HG02610 (cell line): ENCODE results near the gene GTF2H2.
"Not testable (repeated sequence)": the region's sequence is repeated elsewhere in the genome, so short reads cannot be mapped to it uniquely, and the experiment has no call there.

Experiments used
- ATAC-seq: cut with Tn5 transposase; IDR thresholded peaks from one replicate; pipeline ENCODE4 v1.9.1; 2021; ENCODE audit warnings: mild to moderate bottlenecking, moderate library complexity; ENCODE audit not compliant: unreplicated experiment

GTF2H2 gene

DNA sequence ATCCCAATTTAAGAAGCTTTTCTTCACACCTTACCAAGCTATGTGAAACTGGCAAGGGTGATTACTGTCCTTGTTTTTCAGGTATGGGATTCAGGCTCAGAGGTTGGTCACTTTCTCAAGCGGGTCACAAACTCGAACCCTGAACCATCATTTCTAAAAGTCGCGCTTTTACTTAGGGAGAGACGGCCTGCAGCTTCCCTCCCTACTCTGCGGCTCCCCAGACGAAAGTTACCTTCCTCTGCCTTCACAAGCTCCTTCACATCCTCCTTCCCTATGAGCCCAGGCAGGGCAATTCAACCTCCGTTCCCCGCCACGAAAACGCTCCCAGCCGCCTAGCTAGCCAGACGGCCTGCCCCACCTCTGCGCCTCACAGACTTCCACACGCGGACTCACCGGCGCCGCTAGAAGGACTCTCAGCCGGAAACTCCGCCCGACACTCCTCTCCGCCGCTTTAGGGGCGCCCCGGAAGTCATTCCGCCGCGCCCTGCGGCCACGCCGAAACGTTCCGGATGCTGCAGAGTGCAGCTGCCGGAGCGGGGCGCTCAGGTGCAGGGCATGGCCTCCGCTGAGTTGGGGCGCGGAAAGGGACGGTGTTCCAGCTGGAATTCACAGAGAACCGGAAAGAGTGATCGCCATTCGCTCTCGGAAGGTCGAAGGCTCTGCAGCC lies at the start of gene GTF2H2:
GTF2H2 (minus strand) TSS at position 415 of the 667 bp plus-strand sequence. CDS start 4,913 bp downstream, outside the sequence.
- peak; percentile 98 for ATAC-seq

GRCh38 chr5:71109730-71110275 lies 42.3 kb upstream of the GTF2H2 start:
- ATAC-seq = not testable (repeated sequence)

DNA sequence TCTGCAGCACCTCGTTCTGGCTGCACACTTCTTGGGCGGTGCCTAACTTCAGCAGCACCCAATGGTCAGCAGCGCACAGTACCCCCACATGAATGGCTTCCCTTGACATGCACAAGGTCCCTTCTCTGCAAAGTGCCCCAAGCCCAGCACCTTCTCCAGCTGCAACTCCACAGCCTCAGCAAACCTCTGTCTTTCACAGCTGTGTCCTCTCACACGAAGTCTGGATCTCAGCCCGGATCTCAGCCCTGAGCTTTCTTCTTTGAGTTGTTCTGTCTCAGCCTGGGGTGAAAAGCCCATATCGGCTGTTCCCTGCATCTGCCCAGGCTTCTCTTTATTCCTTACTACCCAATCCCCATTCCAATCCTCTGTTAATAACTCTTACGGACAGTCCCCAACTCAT lies 32.5 kb upstream of the GTF2H2 start:
- not testable (repeated sequence) for ATAC-seq

DNA sequence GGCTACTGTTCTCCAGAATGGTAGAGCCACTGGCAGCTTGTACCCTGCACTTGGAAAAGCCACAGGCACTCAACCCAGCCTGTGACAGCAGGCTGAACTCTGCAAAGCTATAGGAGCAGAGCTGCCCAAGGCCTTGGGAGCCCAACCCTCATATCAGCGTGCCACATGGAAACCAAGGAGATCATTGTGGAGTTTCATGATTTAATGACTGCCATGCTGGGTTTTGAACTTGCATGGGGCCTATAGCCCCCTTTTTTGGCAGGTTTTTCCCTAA lies 30.4 kb upstream of the GTF2H2 start:
- ATAC-seq = not testable (repeated sequence)

DNA sequence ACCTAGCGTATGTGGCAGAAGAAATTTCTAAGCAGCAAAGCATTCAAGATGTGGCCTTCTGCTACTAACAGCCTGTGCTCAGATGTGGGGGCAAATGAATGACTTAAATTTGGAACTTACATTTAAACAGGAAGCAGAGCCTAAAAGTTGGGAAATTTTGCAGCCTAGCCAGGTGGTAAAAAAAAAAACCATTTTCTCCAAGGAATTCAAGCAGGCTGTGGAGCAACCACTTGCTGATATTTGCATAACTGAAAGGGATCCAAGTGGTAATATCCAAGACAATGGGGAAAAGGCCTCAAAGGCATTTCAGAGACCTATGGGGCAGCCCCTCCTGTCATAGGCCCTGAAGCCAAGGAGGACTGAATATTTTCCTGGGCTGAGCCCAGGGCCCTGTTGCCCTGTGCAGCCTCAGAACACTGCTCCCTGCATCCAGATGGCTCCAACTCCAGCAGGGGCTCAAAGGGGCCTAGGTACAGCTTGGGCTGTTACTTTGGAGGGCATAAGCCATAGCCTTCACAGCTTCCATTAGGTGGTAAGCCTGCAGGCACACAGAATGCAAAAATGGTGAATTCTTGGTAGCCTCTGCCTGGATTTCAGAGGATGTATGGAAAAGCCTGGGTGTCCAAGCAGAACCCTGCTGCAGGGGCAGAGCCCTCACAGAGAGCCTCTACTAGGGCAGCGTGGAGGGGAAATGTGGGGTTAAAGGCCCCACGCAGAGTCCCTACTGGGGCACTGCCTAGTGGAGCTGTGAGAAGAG lies 29.9 kb upstream of the GTF2H2 start:
- not testable (repeated sequence) for ATAC-seq

DNA sequence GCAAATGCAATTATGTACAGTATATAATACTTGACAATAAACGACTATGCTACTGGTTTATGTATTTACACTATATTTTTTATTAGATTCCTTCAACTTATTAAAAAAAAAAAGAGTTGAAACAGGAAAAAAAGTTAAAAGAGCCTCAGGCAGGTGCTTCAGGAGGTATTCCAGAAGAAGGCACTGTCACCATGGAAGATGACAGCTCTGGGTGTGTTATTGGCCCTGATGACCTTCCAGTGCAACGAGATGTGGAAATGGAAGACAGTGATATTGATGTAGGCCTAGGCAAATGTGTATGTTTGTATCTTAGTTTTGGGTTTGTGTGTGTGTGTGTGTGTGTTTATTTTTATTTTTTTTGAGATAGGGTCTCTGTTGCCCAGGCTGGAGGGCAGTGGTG lies 22.3 kb upstream of the GTF2H2 start:
- not testable (repeated sequence) for ATAC-seq

DNA sequence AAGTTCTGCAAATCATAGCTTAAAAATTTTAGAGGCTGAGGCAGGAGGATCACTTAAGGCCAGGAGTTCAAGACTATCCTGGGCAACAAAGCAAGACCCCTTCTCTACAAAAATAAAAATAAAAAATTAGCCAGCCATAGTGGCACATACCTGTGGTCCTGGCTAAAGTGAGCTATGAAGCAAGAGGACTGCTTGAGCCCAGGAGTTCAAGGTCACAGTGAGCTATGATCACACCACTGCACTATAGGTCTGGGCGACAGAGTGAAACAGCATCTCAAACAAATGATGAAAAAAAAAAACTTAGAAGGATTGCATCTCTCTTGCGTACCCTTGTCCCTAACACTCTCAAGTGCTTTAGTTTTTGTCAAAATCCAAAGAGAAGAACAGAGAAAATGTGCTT lies 21.3 kb upstream of the GTF2H2 start:
- not testable (repeated sequence) for ATAC-seq

GRCh38 chr5:71086145-71086544 lies 18.7 kb upstream of the GTF2H2 start:
- not testable (repeated sequence) for ATAC-seq

- ATAC-seq = not testable (repeated sequence)
Observed at GRCh38 chr5:71084280-71085063, 17.0 kb upstream of the GTF2H2 start.

DNA sequence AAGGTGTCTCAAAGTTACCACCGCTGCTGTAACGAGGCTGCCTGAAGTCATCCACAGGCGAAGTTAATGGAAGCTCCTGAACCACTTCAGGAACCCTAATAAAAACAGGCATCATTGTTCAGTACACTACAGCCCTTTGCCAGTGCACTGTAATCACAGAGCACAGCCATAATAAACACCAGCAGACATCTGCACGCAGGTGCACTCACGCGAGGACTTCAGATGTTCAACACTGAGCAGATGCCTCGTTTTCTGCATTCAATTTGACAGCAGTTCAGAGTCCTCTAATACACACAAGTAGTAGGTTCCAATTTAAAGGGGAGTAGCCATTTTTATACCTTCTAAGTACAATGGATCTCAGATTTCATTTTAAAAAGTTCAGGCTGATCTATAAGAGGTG lies 15.4 kb upstream of the GTF2H2 start:
- not testable (repeated sequence) for ATAC-seq

DNA sequence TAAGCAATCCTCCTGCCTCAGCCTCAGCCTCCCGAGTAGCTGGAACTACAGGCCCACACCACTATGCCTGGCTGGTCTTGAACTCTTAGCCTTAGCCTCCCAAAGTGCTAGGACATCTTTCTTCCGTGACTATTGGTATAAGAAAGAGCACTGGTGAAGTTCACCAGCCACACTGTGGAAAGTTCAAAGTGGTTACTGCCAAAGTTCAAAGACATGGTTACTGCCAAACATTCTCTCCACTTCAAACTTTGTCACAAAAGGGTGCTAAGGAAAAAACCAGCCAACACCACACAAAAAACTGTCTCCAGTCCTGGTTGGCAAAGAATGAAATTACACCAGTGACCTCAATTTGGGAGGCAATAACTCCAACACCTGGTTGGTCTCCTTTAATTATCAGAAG lies 14.9 kb upstream of the GTF2H2 start:
- ATAC-seq = not testable (repeated sequence)

GRCh38 chr5:71061322-71061721 lies 6.2 kb downstream of the GTF2H2 start:
- not testable (repeated sequence) for ATAC-seq

DNA sequence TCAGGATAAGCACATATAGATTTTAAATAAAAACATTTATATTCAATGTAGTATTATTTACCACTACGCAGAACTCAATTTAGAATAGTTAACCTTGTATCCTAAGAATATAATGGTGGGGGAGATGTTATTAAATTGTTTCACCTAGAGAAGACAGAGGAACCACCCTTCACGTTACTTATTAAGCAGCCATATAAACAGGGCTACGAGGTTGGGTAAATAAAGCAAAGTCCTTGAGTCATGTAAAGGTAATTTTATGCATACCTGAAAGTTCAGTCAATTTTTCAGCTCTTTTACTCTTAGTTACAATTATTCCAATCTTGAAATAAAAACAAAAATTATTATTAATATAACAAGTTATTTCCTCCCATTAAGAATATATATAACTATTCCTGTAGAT lies 8.1 kb downstream of the GTF2H2 start:
- not testable (repeated sequence) for ATAC-seq

DNA sequence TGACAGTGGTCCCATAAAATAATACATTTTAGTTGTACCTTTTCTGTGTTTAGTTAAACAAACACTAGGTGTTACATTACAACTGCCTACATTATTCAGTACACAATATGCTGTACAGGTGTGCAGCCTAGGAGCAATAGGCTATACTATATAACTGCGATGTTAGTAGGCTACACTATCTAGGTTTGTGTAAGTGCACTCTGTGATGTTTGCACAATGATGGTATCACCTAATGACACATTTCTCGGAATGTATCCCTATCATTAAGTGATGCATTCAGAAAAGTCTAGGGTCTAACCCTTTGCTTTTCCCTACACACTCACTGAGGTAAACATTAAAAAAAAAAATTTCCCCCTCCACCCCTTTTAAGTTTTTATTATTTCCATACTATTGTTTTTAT lies 22.7 kb downstream of the GTF2H2 start:
- not testable (repeated sequence) for ATAC-seq

DNA sequence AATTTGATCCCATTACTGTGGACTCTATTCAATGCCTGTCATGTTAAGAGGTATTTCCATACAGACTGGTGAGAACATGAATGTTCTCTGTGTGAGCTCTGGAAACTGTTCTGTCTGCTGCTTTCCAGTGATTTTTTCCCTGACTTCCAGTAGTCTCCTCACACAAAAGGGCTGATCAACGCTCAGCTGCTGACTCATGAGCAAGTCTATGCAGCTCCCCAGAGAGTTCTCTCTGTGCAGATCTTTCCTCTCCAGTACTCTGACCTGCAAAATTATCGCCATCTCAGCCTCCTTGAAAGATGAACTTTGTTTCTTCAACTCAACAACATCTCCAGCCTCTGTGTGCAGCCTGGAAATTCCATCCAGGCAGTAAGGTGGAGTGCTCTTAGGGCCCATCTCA lies 23.3 kb downstream of the GTF2H2 start:
- ATAC-seq = not testable (repeated sequence)

DNA sequence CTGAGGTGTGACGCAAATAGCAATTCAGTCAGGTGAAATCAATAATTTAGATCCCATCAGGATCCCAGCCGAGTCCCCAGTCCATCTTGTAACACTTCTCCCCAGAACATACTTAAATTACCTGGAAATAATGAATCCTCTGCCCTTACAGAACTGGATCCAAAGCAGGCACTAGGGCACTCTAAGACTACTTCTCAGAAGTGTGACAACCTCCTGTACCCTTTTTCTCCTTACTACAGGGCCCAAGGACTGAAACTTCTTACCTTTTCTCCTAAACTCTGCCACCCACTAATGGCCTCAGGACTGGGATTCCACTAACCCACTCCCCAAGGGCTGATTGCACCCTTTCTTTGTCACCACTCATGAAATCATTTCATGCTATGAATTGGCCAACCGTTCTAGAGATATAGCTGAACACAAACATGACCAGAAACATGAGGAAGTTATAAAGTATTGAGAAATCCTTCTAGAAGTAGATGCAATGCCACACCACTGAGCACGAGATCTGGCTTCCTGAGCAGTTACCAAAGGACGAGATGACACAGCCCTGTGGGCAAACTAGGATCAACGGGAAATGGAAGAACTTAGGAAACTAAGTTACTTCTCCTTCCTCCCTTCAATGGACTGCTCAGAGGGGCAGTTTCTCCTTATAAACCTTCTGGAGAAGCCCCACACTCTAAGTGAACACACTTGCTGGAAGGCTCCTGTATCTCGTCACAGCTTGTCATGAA lies 36.3 kb downstream of the GTF2H2 start:
- ATAC-seq = not testable (repeated sequence)

DNA sequence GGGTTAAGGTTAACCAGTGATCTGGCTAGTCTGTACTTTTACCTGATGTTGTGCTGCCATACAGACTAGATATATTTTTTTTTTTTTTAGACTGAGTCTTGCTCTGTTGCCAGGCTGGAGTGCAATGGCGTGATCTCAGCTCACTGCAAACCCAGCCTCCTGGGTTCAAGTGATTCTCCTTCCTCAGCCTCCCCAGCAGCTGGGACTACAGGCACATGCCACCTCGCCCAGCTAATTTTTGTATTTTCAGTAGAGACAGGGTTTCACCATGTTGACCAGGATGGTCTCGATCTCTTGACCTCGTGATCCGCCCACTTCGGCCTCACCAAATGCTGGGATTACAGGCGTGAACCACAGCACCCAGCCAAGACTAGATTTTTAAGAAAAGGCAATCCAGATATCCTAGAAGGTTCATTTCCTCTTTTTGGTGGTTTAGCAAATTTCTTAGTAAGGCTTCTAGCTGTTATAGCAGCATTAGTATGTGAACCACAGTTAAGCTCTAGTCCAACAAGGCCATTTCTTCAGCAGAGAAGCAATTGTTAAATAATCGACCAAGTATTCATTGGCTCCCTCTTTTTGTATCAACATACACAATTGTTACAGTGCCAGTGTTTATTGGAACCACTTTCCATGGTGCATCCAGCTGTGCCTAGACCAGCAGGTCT lies 42.1 kb downstream of the GTF2H2 start, which contains the start of gene NAIP:
NAIP (minus strand) TSS at position 51 of the 665 bp plus-strand sequence. CDS start 12,424 bp downstream, outside the sequence.
- ATAC-seq = not testable (repeated sequence)

DNA sequence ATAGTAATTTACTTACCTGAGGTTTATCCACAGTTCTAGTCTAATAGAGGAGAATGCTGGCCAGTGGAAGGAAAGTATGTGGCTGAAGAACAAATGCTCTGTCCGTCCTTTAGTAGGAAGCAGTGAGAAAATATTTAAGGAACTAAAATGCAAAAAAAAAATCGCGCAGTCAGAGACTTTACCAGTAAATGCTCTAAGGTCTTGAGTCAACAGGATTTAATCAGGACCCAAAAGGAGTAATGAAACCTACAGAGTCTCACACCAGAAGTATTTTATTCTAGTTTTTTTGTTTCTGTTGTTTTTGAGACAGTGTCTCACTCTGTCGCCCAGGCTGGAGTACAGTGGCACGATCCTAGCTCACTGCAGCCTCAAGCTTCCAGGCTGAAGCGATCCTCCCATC lies 46.8 kb downstream of the GTF2H2 start:
- not testable (repeated sequence) for ATAC-seq

DNA sequence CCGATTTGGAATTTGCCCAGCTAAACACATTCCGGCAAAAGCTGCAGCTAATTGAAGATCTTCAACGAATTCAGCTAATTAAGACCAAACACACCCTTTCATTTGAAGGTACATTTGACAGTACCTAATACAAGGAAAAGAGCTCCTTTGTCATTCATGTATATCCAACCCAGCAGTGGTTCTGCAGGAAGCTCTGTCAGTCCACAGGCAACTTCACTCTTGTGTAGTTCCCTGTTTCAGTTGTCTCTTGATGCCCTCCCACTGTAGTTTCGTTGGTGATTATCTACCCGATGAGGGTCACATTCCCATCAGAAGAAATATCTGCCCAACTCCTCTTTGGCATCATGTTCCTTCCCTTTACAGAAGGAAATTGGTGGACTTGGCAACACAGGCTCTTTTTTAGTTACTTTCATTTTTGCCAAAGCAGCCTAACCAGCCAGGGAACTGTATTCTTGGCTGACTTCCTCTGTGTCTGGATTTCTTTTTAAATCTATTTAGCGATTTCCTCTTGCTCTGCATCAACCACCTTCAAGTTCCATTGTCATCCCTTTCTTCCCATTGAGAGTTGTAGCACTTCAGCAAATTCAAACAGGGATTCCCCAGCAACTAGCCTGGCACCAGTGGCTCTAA lies 49.0 kb downstream of the GTF2H2 start:
- not testable (repeated sequence) for ATAC-seq
